Stimulated activated naive CD4-positive, alpha-beta T cell (primary cell): ENCODE measurements around the gene PRPF6.

Experiments used
- DNase-seq, 6 experiments: peaks; one replicate each; lab custom pipeline; 2025; lab: John Stamatoyannopoulos, UW

PRPF6 gene

GRCh38 chr20:63945921-63946920, 34.7 kb upstream of the PRPF6 start:
- DNase-seq: no peak

DNA sequence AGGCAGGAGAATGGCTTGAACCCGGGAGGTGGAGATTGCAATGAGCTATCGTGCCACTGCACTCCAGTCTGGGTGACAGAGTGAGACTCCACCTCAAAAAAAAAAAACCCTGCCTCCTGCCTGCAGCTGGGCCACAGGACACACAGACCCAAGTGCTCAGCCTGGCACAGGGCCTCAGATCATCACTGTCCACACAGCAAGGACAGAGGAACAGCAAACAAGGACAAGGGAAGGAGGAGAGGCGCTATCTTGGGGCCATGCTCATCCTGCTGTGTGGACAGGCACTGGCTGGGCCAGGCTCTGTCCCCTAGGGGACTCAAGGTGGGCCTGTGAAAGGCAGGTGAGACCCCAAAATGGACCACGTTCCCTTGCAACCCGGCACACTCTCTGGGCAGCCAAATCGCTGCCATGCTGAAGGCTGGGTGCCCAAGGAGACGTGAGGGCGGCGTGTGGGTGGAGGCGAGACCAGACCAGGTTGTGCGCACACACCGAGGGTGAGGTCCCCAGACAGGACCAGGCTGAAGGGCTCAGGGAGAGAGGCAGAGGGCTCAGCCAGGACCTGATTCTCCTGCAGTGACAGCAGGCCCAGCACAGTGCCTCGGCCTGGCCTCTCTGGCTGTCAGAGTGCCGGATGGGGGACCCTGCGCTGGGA, 33.8 kb upstream of the PRPF6 start:
- no peak for DNase-seq

DNA sequence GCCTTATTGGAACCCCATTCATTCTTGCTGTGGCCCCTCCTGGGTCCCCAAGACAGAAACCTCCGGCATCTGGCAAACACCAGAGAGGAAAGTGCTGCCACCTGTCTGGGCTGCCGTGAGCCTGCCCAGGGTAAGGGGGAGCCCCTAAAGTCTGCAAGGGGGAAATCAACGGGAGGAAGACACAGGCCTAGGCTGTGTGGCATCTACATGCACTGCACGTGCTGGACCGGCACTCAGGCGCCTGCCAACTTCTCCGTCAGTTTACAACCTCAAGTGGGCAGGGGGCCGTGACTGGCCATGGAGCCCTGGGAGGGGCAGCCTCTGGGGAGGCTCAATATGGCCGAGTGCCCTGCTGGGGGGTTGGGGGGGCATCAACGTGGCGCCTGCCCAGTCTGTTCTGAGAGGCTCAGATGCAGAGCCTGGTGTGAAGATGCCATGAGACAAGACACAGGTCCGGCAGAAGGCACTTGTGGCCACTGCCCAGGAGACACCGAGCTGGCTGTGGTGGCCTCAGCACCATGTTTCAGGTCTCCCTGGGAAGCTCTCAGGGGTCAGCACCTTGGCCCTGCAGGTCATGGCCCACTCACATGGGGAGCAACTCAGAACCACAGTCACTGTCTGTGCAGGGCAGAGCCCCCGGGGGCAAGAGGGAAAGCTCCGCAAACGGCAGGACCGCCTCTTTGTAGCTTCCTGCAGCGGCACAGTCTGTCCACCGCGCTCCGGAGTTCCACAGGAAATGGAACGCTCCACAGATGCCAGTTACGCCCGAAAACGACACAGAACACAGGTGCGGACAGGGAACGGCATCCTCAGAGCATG, 33.1 kb upstream of the PRPF6 start:
- peak in 5 of 6 experiments; percentile 16 to 69 (median 37) for DNase-seq

DNA sequence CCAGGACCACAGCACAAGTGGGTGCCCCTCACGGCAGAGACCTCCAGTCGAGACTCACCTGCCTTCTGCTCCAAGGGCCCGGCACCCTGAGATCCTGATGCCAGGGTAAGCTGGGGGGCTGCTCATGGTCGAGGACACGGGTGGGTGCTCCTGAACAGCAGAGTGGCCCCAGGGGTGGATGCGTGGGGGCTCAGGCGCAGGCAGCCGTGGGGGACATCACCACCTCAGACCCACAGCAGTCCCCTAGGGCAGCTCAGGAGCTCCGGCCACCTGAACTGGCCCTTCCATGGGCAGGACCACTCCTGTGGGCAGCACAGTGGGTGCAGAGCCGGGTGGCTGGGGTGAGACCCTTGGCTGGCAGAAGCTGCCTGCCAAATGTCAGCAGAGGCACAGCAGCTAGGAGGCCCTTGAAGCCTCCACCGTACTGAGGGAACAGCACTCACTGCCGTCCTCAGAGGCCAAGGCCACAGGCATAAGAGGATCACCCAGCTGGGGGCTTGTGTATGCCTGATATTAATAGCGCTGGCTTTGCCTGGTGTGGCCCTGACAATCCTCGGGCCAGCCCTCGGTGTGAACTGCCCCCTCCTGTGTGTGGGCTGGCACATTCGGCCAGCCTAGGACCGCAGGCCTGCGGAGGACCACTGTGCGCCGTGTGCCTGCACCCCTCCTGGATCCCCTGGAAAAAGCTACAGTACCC, 30.1 kb upstream of the PRPF6 start:
- DNase-seq: no peak

GRCh38 chr20:63951398-63952209, 29.3 kb upstream of the PRPF6 start:
- no peak for DNase-seq

DNA sequence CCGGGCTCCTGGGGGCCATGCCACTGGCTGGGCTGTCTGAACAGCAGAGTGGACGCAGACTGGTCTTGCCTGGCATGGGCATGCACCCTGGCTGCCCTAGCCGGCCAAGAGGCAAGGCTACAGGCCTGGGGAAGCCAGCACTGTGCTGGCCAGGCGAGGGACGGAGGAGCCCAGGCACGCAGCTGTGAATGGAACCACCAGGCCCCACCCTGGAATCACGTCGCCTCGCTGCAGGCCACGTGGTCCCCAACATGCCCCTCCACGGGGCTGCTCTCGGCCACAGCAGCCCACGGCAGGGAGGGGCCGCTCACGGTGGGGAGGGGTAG, 28.8 kb upstream of the PRPF6 start:
- DNase-seq: no peak

GRCh38 chr20:63952769-63953168, 28.2 kb upstream of the PRPF6 start:
- DNase-seq: no peak

- no peak for DNase-seq
These were observed 27.0 kb upstream of the PRPF6 start for GRCh38 chr20:63953764-63954429.

DNA sequence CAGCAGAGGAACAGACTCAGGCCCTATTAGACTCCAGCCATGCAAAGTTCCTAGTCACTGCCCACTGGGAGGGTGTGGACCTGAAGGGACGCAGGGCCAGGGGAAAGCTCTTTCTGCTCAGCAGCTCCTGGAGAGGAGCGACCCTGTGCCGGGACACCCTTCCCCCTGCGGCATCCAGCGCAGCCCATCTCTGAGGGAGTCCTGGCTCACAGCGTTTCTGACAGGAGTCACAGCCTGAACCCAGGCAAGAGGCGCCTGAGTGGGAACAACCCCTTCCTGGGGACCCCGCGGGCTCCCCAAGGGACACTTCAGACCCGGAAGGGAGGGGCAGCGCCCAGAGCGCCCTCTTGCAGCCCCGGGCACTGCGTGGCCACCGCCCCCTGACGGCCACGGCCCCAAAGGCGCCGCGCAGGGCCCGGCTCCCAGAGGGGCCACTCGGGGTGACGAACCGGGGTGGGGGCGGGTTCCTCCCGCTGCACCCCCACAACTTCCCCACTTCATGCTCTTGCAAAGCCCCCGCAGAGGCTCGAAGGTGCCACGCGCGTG, 25.6 kb upstream of the PRPF6 start:
- DNase-seq: peak in 1 of 6 experiments; percentile 51

GRCh38 chr20:63955827-63956663, 24.9 kb upstream of the PRPF6 start, which contains the start of gene UCKL1:
Gene UCKL1, minus strand, starts transcription at chr20:63956416. Its CDS starts 44 bp downstream, at chr20:63956372.
- peak; percentile 86 to 94 (median 90) for DNase-seq

DNA sequence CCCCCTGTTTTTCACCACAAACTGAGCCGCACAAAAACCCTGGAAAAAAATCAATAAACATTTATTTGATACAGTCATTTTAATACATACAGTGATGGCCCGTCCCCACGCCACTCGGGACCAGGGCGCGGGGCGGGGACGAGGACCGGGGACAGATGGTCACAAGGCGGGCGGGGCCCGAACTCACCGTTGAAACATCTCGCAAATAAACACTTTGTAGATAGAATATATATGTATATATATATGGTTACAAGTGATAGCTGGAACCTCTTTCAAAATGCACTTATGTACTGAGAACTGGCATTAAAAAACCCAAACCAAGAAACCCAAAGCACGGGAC, 24.3 kb upstream of the PRPF6 start:
- no peak for DNase-seq

DNA sequence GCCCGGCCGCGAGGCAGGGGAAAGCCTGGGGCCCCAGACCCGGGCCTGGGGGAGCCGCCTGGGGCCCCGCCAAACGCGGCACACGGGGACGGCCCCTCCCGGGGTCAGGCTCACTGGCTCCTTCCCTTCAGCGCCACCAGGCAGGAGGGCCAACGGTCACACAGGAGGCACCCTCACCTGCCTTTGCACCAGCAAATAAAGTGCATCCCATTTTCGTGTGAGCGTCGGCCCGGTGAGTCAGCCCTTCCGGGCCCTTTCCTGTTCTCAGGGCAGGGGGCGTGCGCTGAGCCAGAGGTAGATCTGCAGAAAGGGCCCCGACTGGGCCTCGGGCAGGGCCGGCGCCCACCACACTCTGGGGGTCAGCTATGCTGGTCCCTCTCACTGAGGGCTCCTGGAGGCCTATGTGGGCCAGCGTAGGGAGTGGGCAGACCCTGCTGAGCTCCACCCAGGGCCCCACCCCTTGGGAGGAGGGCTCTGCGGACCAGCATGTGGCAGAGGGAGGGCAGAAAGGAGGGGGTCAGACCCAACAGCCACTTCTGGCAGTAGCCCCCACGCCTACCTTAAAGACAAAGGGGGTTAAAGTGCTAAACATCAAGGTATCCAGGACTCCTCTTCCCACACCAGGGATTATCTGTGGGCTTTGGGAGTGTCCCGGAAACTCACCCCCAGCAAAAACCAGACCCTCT, 23.8 kb upstream of the PRPF6 start:
- DNase-seq: peak in 5 of 6 experiments; percentile 27 to 47 (median 41)

- DNase-seq: no peak
These were observed 23.1 kb upstream of the PRPF6 start for GRCh38 chr20:63957690-63958441.

DNA sequence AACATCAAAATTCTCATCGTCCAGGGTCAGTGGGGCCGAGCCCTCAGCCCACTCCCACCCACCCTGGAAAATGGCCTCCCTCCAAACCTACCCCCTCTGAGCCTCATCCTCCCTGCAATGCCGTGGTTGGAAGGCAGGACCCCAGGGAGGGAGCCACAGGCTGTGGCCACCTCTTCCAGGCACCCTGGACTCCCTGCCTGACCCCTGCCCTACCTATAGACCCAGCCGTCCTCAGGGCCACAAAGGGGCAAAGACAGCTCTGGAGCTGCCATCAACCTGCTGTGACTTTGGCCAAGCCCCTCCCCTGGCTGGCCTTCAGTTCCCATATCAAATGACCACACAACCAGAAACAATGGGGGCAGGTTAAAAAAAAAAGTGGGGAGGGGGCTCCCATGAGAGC, 22.5 kb upstream of the PRPF6 start:
- no peak for DNase-seq

DNA sequence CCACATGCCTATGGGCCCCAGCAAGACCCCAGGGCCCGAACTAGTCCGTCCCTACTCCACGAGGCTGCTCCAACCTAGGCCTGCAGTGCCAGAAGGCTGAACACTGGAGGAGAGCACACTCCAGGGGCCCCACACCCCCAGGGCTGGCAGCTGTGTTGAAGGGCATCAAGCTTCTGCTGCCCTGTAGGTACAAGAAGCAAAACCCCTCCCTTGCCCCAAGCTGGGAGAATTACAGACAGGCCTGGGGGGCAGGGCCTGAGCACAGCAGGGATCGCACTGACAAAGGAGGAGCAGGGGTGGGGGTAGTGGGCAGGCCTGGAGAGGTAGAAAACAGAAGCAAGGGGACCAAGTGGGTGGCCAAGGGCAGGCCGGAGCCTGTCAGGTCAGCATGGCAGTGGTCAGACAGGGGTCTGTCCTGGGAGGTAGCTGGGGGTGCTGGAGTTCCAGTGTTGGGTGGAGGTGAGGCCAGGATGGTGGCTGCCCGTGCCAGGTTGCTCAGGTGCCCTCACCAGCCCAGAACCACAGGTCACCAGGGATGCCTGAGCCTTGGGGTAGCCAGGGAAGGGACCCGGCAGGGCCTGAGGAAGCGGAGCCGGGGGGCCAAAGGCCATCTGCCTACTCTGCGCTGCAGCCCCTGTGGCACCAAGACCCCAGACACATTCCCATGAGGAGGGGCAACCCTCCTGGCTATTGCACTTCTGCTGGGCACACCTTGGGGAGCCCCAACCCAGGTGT, 21.8 kb upstream of the PRPF6 start:
- DNase-seq: no peak

GRCh38 chr20:63959699-63960075, 21.2 kb upstream of the PRPF6 start:
- DNase-seq: no peak
